Lower leg skin (tissue), 3 donors: ENCODE data around the gene FLNA.

Source experiments
- POLR2A ChIP-seq, 2 donors: fragments of 450-650 bp; IDR thresholded peaks; one replicate each; pipeline ENCODE4 v1.6.1; 2016 to 2017; ENCODE audit warnings: antibody characterized with exemption in 2 of 2, mild to moderate bottlenecking in 1 of 2, moderate library complexity in 1 of 2
- TF ChIP-seq, protein P1 (sequence below), 3 donors: fragments of 450-650 bp; IDR thresholded peaks; one replicate each; pipeline ENCODE4 v1.5.1; 2016; ENCODE audit warnings: antibody characterized with exemption in 3 of 3, mild to moderate bottlenecking in 3 of 3, moderate library complexity in 2 of 3

GRCh38 chrX:154378059-154378798 lies 3.8 kb upstream of the FLNA start:
- TF ChIP-seq, protein P1, sequence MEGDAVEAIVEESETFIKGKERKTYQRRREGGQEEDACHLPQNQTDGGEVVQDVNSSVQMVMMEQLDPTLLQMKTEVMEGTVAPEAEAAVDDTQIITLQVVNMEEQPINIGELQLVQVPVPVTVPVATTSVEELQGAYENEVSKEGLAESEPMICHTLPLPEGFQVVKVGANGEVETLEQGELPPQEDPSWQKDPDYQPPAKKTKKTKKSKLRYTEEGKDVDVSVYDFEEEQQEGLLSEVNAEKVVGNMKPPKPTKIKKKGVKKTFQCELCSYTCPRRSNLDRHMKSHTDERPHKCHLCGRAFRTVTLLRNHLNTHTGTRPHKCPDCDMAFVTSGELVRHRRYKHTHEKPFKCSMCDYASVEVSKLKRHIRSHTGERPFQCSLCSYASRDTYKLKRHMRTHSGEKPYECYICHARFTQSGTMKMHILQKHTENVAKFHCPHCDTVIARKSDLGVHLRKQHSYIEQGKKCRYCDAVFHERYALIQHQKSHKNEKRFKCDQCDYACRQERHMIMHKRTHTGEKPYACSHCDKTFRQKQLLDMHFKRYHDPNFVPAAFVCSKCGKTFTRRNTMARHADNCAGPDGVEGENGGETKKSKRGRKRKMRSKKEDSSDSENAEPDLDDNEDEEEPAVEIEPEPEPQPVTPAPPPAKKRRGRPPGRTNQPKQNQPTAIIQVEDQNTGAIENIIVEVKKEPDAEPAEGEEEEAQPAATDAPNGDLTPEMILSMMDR (IDR thresholded peaks at IDR 0.05), result no peak
- TF ChIP-seq POLR2A (IDR thresholded peaks at IDR 0.05), result peak in 1 of 2 donors; percentile 54
